ENCODE measurements around the gene SEH1L. TPM values are rescaled to one million over a fixed set of nuclear protein-coding genes. Genes with fewer than 3 reads are reported as not detected.

SEH1L gene
- total RNA-seq (ENCODE audit: low replicate concordance), result 28.8 and 42.9 TPM in 2 replicates

GRCh38 chr18:12947285-12948049, at the start of gene SEH1L:
Gene SEH1L, plus strand, starts transcription at chr18:12948011. Its CDS starts 111 bp downstream, at chr18:12948122.

GRCh38 chr18:12990967-12991820, 43.4 kb downstream of the SEH1L start, which contains the start of gene CEP192:
Gene CEP192, plus strand, starts transcription at chr18:12991362. Its CDS starts 8,063 bp downstream, at chr18:12999425.

Other genes starting within 250 kb of the SEH1L start
- gene CEP76, start 245.3 kb upstream of the SEH1L start, total RNA-seq (ENCODE audit: low replicate concordance), result 6.4 and 8.9 TPM in 2 replicates
- gene PSMG2, start 245.0 kb upstream of the SEH1L start, total RNA-seq (ENCODE audit: low replicate concordance), result 28.9 and 53.3 TPM in 2 replicates
- 17.1 and 36.3 TPM in 2 replicates for gene PTPN2, start 63.8 kb upstream of the SEH1L start, total RNA-seq (ENCODE audit: low replicate concordance)
- gene CEP192, start 43.4 kb downstream of the SEH1L start, total RNA-seq (ENCODE audit: low replicate concordance), result 21.1 and 23.2 TPM in 2 replicates